ENCODE measurements around the gene SLC6A11. TPM values are rescaled to one million over a fixed set of nuclear protein-coding genes. Genes with fewer than 3 reads are reported as not detected.

Gene SLC6A11
- total and polyA plus RNA-seq, 3 donors from 2014 or later = 2.0 to 6.9 (median 3.9) TPM

DNA sequence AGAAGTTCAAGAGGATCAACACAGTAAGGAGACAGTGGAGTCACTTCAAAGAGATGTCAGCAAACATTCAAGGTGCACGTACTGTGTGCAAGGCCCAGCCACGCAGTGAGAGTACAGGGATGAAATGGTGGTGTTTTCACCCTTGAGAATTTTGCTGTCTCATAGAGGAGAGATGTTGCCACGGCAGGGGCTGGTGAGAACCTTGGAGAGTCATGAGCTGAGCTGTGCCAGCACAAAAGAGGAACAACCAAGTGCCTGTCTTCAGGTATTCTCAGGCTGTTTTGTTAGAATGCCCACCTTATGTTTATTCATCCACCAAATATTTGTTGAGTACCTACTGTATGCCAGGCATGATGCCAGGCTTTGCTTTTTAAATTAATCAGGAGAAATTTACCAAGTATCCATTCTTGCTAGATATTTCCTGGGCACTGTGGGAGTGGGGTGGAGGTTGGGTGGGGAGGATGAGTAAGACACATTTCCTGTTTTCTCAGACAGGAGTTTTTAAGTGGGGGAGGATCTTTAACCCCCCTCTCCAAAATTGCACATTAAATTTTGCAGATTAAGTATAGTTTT, 72.6 kb downstream of the SLC6A11 start:
- Histone ChIP-seq H3K27me3 (no peaks in the 10 kb centered on the region), H3K9me3 (no peaks in the 10 kb centered on the region), H3K4me3 (no peak overlapping the region), H3K36me3 (ENCODE audit: low read depth, missing control alignments) (no peaks in the 10 kb centered on the region), H3K4me1 (no peaks in the 10 kb centered on the region), H3K27ac (no peak overlapping the region)
- 86 to 92% methylated on average over 3 of the region's 3 CpGs for WGBS, 2 donors
- no peak for TF ChIP-seq POLR2A (IDR thresholded peaks at IDR 0.05)
- TF ChIP-seq, protein P1, sequence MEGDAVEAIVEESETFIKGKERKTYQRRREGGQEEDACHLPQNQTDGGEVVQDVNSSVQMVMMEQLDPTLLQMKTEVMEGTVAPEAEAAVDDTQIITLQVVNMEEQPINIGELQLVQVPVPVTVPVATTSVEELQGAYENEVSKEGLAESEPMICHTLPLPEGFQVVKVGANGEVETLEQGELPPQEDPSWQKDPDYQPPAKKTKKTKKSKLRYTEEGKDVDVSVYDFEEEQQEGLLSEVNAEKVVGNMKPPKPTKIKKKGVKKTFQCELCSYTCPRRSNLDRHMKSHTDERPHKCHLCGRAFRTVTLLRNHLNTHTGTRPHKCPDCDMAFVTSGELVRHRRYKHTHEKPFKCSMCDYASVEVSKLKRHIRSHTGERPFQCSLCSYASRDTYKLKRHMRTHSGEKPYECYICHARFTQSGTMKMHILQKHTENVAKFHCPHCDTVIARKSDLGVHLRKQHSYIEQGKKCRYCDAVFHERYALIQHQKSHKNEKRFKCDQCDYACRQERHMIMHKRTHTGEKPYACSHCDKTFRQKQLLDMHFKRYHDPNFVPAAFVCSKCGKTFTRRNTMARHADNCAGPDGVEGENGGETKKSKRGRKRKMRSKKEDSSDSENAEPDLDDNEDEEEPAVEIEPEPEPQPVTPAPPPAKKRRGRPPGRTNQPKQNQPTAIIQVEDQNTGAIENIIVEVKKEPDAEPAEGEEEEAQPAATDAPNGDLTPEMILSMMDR (IDR thresholded peaks at IDR 0.05) = no peak
- no peak for DNase-seq
- intact Hi-C loops (cut with DNase I; ENCODE audit: low total_unique reads) = no loop called here

DNA sequence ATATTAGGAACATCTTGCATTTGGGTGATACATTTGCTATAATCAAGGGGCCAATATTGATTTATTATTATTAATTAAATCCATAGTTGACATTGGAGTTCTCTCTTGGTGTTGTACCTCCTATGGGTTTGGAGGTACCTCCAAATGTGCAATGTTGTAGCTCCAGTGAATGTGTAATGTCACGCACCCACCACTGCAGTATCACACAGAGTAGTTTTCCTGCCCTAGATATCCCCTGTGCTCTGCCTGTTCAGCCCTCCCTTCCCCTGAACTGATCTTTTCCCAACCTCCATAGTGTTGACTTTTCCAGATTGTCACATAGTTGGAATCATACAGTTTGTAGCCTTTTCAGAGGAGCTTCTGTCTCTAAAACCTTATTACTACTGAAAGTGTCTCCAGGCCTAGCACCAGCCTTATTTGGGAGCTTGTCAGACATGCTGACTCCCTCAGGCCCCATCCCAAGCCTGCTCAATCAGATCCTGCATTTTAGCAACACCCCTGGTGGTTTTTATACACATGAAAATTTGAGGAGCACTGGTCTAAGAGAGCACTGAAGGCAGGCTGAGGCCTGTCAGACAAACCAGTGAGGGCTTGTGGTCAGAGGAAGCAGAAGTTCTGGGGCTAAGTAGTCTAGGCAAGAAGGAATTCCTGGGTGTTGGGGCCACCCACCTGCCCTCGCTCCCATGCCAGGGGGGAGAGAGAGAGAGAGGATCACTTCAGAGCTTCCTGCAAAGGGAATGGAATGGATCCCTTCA, 73.4 kb downstream of the SLC6A11 start:
- WGBS, 2 donors = 87 to 100% methylated on average over 2 of the region's 2 CpGs
- Histone ChIP-seq H3K27ac (no peak overlapping the region), H3K36me3 (ENCODE audit: low read depth, missing control alignments) (no peaks in the 10 kb centered on the region), H3K4me3 (no peak overlapping the region), H3K27me3 (no peaks in the 10 kb centered on the region), H3K9me3 (no peaks in the 10 kb centered on the region), H3K4me1 (no peaks in the 10 kb centered on the region)
- DNase-seq = no peak
- intact Hi-C loops (cut with DNase I; ENCODE audit: low total_unique reads) = no loop called here
- TF ChIP-seq POLR2A (IDR thresholded peaks at IDR 0.05) = no peak
- TF ChIP-seq, protein P1 (IDR thresholded peaks at IDR 0.05) = no peak

DNA sequence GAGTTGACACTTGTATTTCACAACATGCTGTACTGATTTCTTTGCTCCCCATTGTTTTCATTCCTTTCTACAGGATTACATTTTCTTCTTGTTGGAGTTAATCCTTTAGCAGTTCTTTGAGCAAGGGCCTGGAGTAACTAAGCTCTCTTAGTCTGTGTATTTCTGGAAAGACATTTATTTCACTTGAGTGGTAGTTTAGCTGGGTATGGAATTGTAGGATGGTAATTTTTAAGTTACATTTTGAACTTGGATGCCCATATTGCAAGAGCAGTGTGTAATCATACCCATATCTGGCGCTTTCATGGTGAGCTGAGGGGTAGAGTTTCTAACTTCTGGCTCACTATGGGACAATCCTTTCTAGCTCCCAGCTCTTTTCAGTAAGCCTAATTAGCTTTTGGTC, 74.6 kb downstream of the SLC6A11 start:
- no peaks in the 10 kb centered on the region for H3K9me3 ChIP-seq
- WGBS, 2 donors = 80 to 88% methylated on average over 1 of the region's 1 CpG
- H3K4me1 ChIP-seq = no peaks in the 10 kb centered on the region
- no peaks in the 10 kb centered on the region for H3K27me3 ChIP-seq
- H3K4me3 ChIP-seq = no peak overlapping the region
- intact Hi-C loops (cut with DNase I; ENCODE audit: low total_unique reads) = no loop called here
- no peak for DNase-seq
- TF ChIP-seq, protein P1 (IDR thresholded peaks at IDR 0.05) = no peak
- TF ChIP-seq POLR2A (IDR thresholded peaks at IDR 0.05) = no peak
- no peak overlapping the region for H3K27ac ChIP-seq
- no peaks in the 10 kb centered on the region for H3K36me3 ChIP-seq (ENCODE audit: low read depth, missing control alignments)

DNA sequence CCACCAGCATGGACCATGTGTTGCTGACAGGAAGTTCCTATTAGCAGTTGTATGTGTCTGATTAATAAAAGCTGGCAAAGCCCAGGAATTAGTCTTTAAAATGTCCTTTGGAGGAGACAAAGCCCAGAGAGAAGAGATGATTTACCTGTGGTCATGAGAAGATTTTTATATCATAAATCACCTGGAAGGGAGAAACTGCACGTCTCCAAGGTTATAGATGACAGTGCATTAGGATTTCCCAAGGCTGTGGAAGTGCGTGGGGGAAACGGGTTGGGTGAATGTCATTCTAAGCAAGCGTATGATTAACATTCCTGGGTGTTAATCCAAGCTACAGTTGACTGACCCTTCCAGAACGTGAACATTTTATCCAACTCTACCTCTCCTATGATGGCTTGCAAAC, 76.6 kb downstream of the SLC6A11 start:
- no peak for DNase-seq
- Histone ChIP-seq H3K4me3 (no peak overlapping the region), H3K4me1 (no peaks in the 10 kb centered on the region), H3K9me3 (no peaks in the 10 kb centered on the region), H3K27ac (no peak overlapping the region), H3K36me3 (ENCODE audit: low read depth, missing control alignments) (no peaks in the 10 kb centered on the region), H3K27me3 (no peaks in the 10 kb centered on the region)
- intact Hi-C loops (cut with DNase I; ENCODE audit: low total_unique reads) = no loop called here
- TF ChIP-seq POLR2A (IDR thresholded peaks at IDR 0.05) = no peak
- TF ChIP-seq, protein P1 (IDR thresholded peaks at IDR 0.05) = no peak
- WGBS, 2 donors = 51 to 72% methylated on average over 5 of the region's 5 CpGs
